H1 (cell line): Measurements from ENCODE around the gene ADGRB3. TPM values are rescaled to one million over a fixed set of nuclear protein-coding genes. Genes with fewer than 3 reads are reported as not detected.
A peak's percentile ranks its signal among the peaks of the same experiment; 100 is the strongest.

Experiments used
- CTCF ChIA-PET: fragments of 300-600 bp; sonication (Branson Sonifier 250); formaldehyde crosslinking; loops from one replicate; lab custom pipeline; 2021; ENCODE audit not compliant: partially characterized antibody; lab: Charles Lee
- POLR2A ChIA-PET: fragments of 300-600 bp; sonication (Branson Sonifier 250); formaldehyde crosslinking; loops from one replicate; lab custom pipeline; 2021; ENCODE audit warnings: inconsistent platforms; ENCODE audit not compliant: partially characterized antibody; lab: Charles Lee
- DNase-seq, 2 experiments: peaks; one replicate each; pipeline versions ENCODE4 v3.0.0 to v3.0.0-alpha.2; 2010 to 2022; ENCODE audit warnings: low spot score in 2 of 2, low read depth in 1 of 2, mixed read lengths in 1 of 2
- FAIRE-seq: peaks from 2 replicates; lab custom pipeline; 2011; peaks lifted over from hg19 to GRCh38; lab: Jason Lieb, UNC
- H2AFZ ChIP-seq: 2 replicates; pipeline ENCODE4 v1.8.1; 2012; ENCODE audit warnings: low read length, inconsistent platforms
- H2AK5ac ChIP-seq: 2 replicates; pipeline ENCODE4 v1.6.1; 2013; ENCODE audit warnings: low read depth, low read length
- H2BK120ac ChIP-seq: replicated peaks from 2 replicates; pipeline ENCODE3; 2013; ENCODE audit warnings: low read depth, low read length, inconsistent platforms
- H2BK12ac ChIP-seq: 2 replicates; pipeline ENCODE4 v1.6.1; 2013; ENCODE audit warnings: low read depth, low read length
- H2BK15ac ChIP-seq: 2 replicates; pipeline ENCODE4 v1.6.1; 2013; ENCODE audit warnings: low read length
- H2BK20ac ChIP-seq: 2 replicates; pipeline ENCODE4 v1.6.1; 2013; ENCODE audit warnings: low read length
- H2BK5ac ChIP-seq: 2 replicates; pipeline ENCODE4 v1.6.1; 2013; ENCODE audit warnings: low read depth, low read length
- H3K14ac ChIP-seq: 2 replicates; pipeline ENCODE4 v1.6.1; 2013; ENCODE audit warnings: inconsistent platforms; ENCODE audit not compliant: insufficient read length
- H3K18ac ChIP-seq: 2 replicates; pipeline ENCODE4 v1.6.1; 2013; ENCODE audit warnings: low read length; ENCODE audit errors: extremely low read depth
- H3K23ac ChIP-seq: 2 replicates; pipeline ENCODE4 v1.6.1; 2013; ENCODE audit warnings: inconsistent platforms; ENCODE audit not compliant: insufficient read length
- H3K23me2 ChIP-seq: 2 replicates; pipeline ENCODE4 v1.6.1; 2013; ENCODE audit warnings: low read depth, low read length
- H3K27ac ChIP-seq: 2 replicates; pipeline ENCODE4 v1.6.1; 2011; ENCODE audit warnings: low read depth, low read length, inconsistent platforms
- H3K27me3 ChIP-seq, 4 experiments: replicated peaks in 1 of 4; 1 replicate in 1 of 4; 2 replicates in 3 of 4; pipeline versions ENCODE4 v1.6.1 to v1.8.1; 2011 to 2013; ENCODE audit warnings: low read length in 3 of 4, mild to moderate bottlenecking in 3 of 4, inconsistent platforms in 2 of 4, mixed read lengths in 2 of 4, moderate library complexity in 1 of 4; ENCODE audit not compliant: control insufficient read depth in 3 of 4, insufficient read depth in 3 of 4; ENCODE audit errors: extremely low read depth in 1 of 4
- H3K36me3 ChIP-seq, 4 experiments: 2 replicates each; pipeline versions ENCODE4 v1.6.1 to v1.8.1; 2011 to 2013; ENCODE audit warnings: mild to moderate bottlenecking in 4 of 4, low read length in 3 of 4, moderate library complexity in 2 of 4, control low read depth in 1 of 4, inconsistent platforms in 1 of 4; ENCODE audit not compliant: insufficient read depth in 4 of 4, control insufficient read depth in 2 of 4
- H3K4ac ChIP-seq: replicated peaks from 2 replicates; pipeline ENCODE3; 2013; ENCODE audit warnings: low read length, low read depth, mixed read lengths, inconsistent platforms; ENCODE audit not compliant: insufficient read length
- H3K4me1 ChIP-seq, 4 experiments: replicated peaks in 1 of 4; 1 replicate in 1 of 4; 2 replicates in 3 of 4; pipeline versions ENCODE4 v1.6.1 to v1.8.1; 2011 to 2013; ENCODE audit warnings: low read length in 3 of 4, inconsistent platforms in 2 of 4, mixed read lengths in 1 of 4; ENCODE audit not compliant: insufficient read depth in 4 of 4, control insufficient read depth in 3 of 4
- H3K4me2 ChIP-seq, 2 experiments: 2 replicates each; pipeline versions ENCODE4 v1.6.1 to v1.8.1; 2011 to 2013; ENCODE audit warnings: low read depth in 2 of 2, low read length in 2 of 2, control low read depth in 1 of 2, inconsistent platforms in 1 of 2, mild to moderate bottlenecking in 1 of 2; ENCODE audit not compliant: insufficient read depth in 1 of 2
- H3K4me3 ChIP-seq, 4 experiments: fragments of 200-600, 300-600 bp in 1 of 4; sonication (generic), shearing (Covaris generic), sonication (Bioruptor Twin) in 1 of 4; 2 replicates each; pipeline versions ENCODE4 v1.5.1 to v1.8.1; 2011 to 2016; ENCODE audit warnings: low read length in 4 of 4, low read depth in 3 of 4, control low read depth in 2 of 4, inconsistent platforms in 2 of 4, mild to moderate bottlenecking in 2 of 4, mixed read lengths in 1 of 4, moderate library complexity in 1 of 4; ENCODE audit not compliant: insufficient read depth in 2 of 4; ENCODE audit errors: extremely low read depth in 1 of 4
- H3K56ac ChIP-seq: replicated peaks from 2 replicates; pipeline ENCODE3; 2013; ENCODE audit warnings: low read depth, mild to moderate bottlenecking, mixed read lengths, low read length, inconsistent platforms; ENCODE audit not compliant: insufficient read length
- H3K79me1 ChIP-seq: 2 replicates; pipeline ENCODE4 v1.6.1; 2013; ENCODE audit warnings: low read depth, low read length, control low read depth
- H3K79me2 ChIP-seq, 2 experiments: 2 replicates each; pipeline versions ENCODE4 v1.6.1 to v1.8.1; 2012 to 2013; ENCODE audit warnings: low read length in 2 of 2, mild to moderate bottlenecking in 2 of 2, inconsistent platforms in 1 of 2; ENCODE audit not compliant: insufficient read depth in 2 of 2, control insufficient read depth in 1 of 2
- H3K9ac ChIP-seq, 4 experiments: replicated peaks in 1 of 4; 1 replicate in 1 of 4; 2 replicates in 3 of 4; pipeline versions ENCODE4 v1.6.1 to v1.8.1; 2011 to 2013; ENCODE audit warnings: low read depth in 3 of 4, low read length in 3 of 4, control low read depth in 2 of 4, mild to moderate bottlenecking in 2 of 4, moderate library complexity in 2 of 4, inconsistent platforms in 1 of 4; ENCODE audit errors: extremely low read depth in 1 of 4
- H3K9me3 ChIP-seq, 2 experiments: 2 replicates each; pipeline versions ENCODE4 v1.6.1 to v1.8.1; 2012 to 2013; ENCODE audit warnings: mild to moderate bottlenecking in 2 of 2, moderate library complexity in 2 of 2, control low read depth in 1 of 2, inconsistent platforms in 1 of 2, low read depth in 1 of 2, low read length in 1 of 2, mixed read lengths in 1 of 2; ENCODE audit not compliant: insufficient read depth in 2 of 2
- H4K20me1 ChIP-seq, 2 experiments: replicated peaks in 1 of 2; 2 replicates each; pipeline versions ENCODE3 to v1.8.1; 2011 to 2013; ENCODE audit warnings: inconsistent platforms in 2 of 2, low read length in 2 of 2, mild to moderate bottlenecking in 1 of 2; ENCODE audit not compliant: insufficient read depth in 2 of 2, control insufficient read depth in 1 of 2
- H4K5ac ChIP-seq: 2 replicates; pipeline ENCODE4 v1.6.1; 2013; ENCODE audit warnings: low read length, low read depth, mixed read lengths, inconsistent platforms; ENCODE audit not compliant: insufficient read length
- H4K8ac ChIP-seq: 2 replicates; pipeline ENCODE4 v1.8.0; 2013; ENCODE audit warnings: mild to moderate bottlenecking, moderate library complexity, low read length, inconsistent platforms; ENCODE audit not compliant: insufficient read depth; ENCODE audit errors: extremely low read depth
- H4K91ac ChIP-seq: replicated peaks from 2 replicates; pipeline ENCODE3; 2013; ENCODE audit warnings: low read length, mixed read lengths, inconsistent platforms; ENCODE audit not compliant: insufficient read length
- ASH2L ChIP-seq: fragments of 200-600, 300-600 bp; sonication (generic); IDR thresholded peaks from one replicate; pipeline ENCODE4 v1.7.1; 2017; ENCODE audit warnings: low read length
- CBX5 ChIP-seq: fragments of 300-800, 300-1000 bp; sonication (generic); IDR thresholded peaks from 2 replicates; pipeline ENCODE4 v1.7.1; 2016; ENCODE audit warnings: antibody characterized with exemption, low read length, low read depth
- CREB1 ChIP-seq: IDR thresholded peaks from 2 replicates; pipeline ENCODE4 v1.6.1; 2012; ENCODE audit warnings: inconsistent platforms
- EGR1 ChIP-seq: IDR thresholded peaks from 2 replicates; pipeline ENCODE4 v1.6.1; 2011; ENCODE audit warnings: low read depth, low read length, borderline replicate concordance
- HDAC6 ChIP-seq: IDR thresholded peaks from one replicate; pipeline ENCODE4 v1.7.1; 2012; ENCODE audit warnings: low read depth, mild to moderate bottlenecking, inconsistent platforms, low read length, moderate library complexity
- SP4 ChIP-seq: IDR thresholded peaks from 2 replicates; pipeline ENCODE4 v1.6.1; 2012; ENCODE audit warnings: low read length, inconsistent platforms
- TCF12 ChIP-seq: IDR thresholded peaks from 2 replicates; pipeline ENCODE4 v1.6.1; 2011; ENCODE audit warnings: low read depth, mild to moderate bottlenecking, low read length
- WGBS, 2 experiments: shearing (Covaris generic) in 1 of 2; methylation state at CpG; one replicate each; pipeline versions ENCODE4 v1.1.6 to v1.1.7; 2013 to 2015; ENCODE audit warnings: low lambda C conversion rate in 2 of 2, mixed read lengths in 2 of 2, inconsistent platforms in 1 of 2, low coverage in 1 of 2, missing lambda C conversion rate in 1 of 2; ENCODE audit not compliant: insufficient replicate concordance in 2 of 2, insufficient coverage in 1 of 2, insufficient read length in 1 of 2; ENCODE audit errors: extremely low coverage in 1 of 2, missing lambda C conversion rate in 1 of 2; 5-methylcytosine and 5-hydroxymethylcytosine counted together
- polyA plus RNA-seq, 7 experiments: library from polyadenylated mRNA; depleted of rRNA in 3 of 7; stranded (reverse) in 5 of 7; unstranded in 2 of 7; fragments of >200 nt in 5 of 7; fragments of 200-250 nt in 2 of 7; gene quantifications; 1 replicate in 5 of 7; 2 replicates in 1 of 7; 4 replicates in 1 of 7; pipeline versions ENCODE4 v1.2.1 to v1.2.3, GENCODE V29; 2011 to 2013; ENCODE audit warnings: missing spikeins in 2 of 7, mixed read lengths in 2 of 7
- total RNA-seq: library from RNA; stranded (reverse); fragmentation: NEBNext Ultra II Directional; extraction: Animal tissue kit (Norgen Biotek cat#: 25700); gene quantifications from 2 replicates; pipeline ENCODE4 v1.2.1, GENCODE V29; 2021
- TF ChIP-seq, protein P1 (sequence below): IDR thresholded peaks from 2 replicates; pipeline ENCODE4 v1.6.1; 2011; ENCODE audit warnings: low read depth, mild to moderate bottlenecking, low read length; ENCODE audit not compliant: insufficient read depth
- TF ChIP-seq, protein P2 (sequence below): IDR thresholded peaks from 2 replicates; pipeline ENCODE4 v1.6.1; 2012; ENCODE audit warnings: inconsistent platforms
- TF ChIP-seq, protein P3 (sequence below), 3 experiments: IDR thresholded peaks; 1 replicate in 2 of 3; 2 replicates in 1 of 3; pipeline versions ENCODE4 v1.5.1 to v1.6.1; 2011; ENCODE audit warnings: low read length in 3 of 3, mild to moderate bottlenecking in 3 of 3, inconsistent platforms in 2 of 3, low read depth in 1 of 3, moderate library complexity in 1 of 3; ENCODE audit not compliant: insufficient read depth in 1 of 3; ENCODE audit errors: control extremely low read depth in 1 of 3

Gene ADGRB3
- total and polyA plus RNA-seq, 2 of the 8 experiments (the other 6 are each of a cell fraction or from before 2014, with no cell fraction given): 0.35 to 1.2 TPM

DNA sequence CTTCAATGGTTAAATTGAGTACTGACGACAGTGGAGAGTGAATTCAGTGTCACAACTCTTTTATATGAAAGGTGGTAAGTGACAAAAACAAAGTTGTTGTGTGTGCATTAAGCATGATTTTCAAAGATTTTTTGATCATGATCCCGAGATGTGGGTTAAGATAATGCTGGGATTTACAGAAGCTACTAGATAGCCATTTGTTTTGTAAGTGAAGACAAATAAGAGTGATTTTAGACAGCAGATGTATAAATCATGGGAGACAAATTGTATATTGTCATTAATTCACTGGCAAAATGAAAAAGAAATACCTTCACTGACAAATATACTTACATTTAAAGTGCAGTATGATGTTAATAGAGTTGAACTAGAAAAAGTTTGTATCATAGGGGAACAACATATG is 6.1 kb downstream of the ADGRB3 start:
- Histone ChIP-seq H2BK20ac (no peak overlapping the region), H3K4me3 (peak overlapping the region in 1 of 4 experiments; percentile 66; a peak in 1 of 8 replicates), H3K4ac (no peak overlapping the region), H3K79me1 (no peaks in the 10 kb centered on the region), H2BK12ac (no peak overlapping the region), H2AFZ (no peak overlapping the region), H3K4me1 (peaks cover 0 to 13% (median 7%) of the 10 kb centered on the region in 4 experiments; a peak in 5 of 7 replicates), H3K4me2 (no peak overlapping the region; a peak in 1 of 4 replicates), H3K23ac (no peak overlapping the region), H4K8ac (no peak overlapping the region), H4K20me1 (peaks cover 0 to 4% of the 10 kb centered on the region in 2 experiments), H3K23me2 (peaks cover 10% of the 10 kb centered on the region), H3K9me3 (no peaks in the 10 kb centered on the region), H3K56ac (no peak overlapping the region), H3K9ac (no peak overlapping the region), H2BK120ac (no peak overlapping the region), H2BK5ac (no peak overlapping the region), H4K5ac (no peak overlapping the region), H3K36me3 (no peaks in the 10 kb centered on the region), H3K18ac (no peak overlapping the region), H3K27ac (no peak overlapping the region), H2AK5ac (no peak overlapping the region), H3K27me3 (peaks cover 0 to 16% (median 10%) of the 10 kb centered on the region in 4 experiments; a peak in 6 of 7 replicates), H4K91ac (no peak overlapping the region), H3K79me2 (no peaks in the 10 kb centered on the region), H2BK15ac (no peak overlapping the region), H3K14ac (no peak overlapping the region)
- ChIA-PET POLR2A (no interaction called here), CTCF (interaction anchor here (3.5 to 7.9 kb wide), 3 partner anchors 68 to 325 kb away, joined by 20 to 119 read pairs (median 29); no protein-coding TSS in a partner anchor)
- TF ChIP-seq, protein P1, sequence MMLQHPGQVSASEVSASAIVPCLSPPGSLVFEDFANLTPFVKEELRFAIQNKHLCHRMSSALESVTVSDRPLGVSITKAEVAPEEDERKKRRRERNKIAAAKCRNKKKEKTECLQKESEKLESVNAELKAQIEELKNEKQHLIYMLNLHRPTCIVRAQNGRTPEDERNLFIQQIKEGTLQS: no peak
- TF ChIP-seq, protein P2, sequence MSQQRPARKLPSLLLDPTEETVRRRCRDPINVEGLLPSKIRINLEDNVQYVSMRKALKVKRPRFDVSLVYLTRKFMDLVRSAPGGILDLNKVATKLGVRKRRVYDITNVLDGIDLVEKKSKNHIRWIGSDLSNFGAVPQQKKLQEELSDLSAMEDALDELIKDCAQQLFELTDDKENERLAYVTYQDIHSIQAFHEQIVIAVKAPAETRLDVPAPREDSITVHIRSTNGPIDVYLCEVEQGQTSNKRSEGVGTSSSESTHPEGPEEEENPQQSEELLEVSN: no peak
- TF ChIP-seq HDAC6: no peak
- TF ChIP-seq TCF12: no peak
- TF ChIP-seq CREB1: no peak
- no peak for TF ChIP-seq SP4
- TF ChIP-seq ASH2L: no peak
- no peak for TF ChIP-seq EGR1
- no peak for TF ChIP-seq CBX5
- TF ChIP-seq, protein P3, sequence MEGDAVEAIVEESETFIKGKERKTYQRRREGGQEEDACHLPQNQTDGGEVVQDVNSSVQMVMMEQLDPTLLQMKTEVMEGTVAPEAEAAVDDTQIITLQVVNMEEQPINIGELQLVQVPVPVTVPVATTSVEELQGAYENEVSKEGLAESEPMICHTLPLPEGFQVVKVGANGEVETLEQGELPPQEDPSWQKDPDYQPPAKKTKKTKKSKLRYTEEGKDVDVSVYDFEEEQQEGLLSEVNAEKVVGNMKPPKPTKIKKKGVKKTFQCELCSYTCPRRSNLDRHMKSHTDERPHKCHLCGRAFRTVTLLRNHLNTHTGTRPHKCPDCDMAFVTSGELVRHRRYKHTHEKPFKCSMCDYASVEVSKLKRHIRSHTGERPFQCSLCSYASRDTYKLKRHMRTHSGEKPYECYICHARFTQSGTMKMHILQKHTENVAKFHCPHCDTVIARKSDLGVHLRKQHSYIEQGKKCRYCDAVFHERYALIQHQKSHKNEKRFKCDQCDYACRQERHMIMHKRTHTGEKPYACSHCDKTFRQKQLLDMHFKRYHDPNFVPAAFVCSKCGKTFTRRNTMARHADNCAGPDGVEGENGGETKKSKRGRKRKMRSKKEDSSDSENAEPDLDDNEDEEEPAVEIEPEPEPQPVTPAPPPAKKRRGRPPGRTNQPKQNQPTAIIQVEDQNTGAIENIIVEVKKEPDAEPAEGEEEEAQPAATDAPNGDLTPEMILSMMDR (IDR thresholded peaks at IDR 0.05; ENCODE audit: control extremely low read depth in 1 of 3, insufficient read depth in 1 of 3, low read depth in 1 of 3, low read length in 3 of 3): no peak
- whole genome bisulfite sequencing, 2 experiments: 90% methylated on average over 2 of the region's 2 CpGs; no CpG with 5 or more reads in 1 of the 2 experiments
- FAIRE-seq: no peak
- no peak for DNase-seq
